NCI-H460 (cell line): Measurements from ENCODE around the gene SUZ12. TPM values are rescaled to one million over a fixed set of nuclear protein-coding genes. Genes with fewer than 3 reads are reported as not detected.
"Not testable (repeated sequence)": the region's sequence is repeated elsewhere in the genome, so short reads cannot be mapped to it uniquely, and the experiment has no call there.

ENCODE experiments used
- DNase-seq: peaks from one replicate; pipeline ENCODE4 v3.0.0-alpha.2; 2016; ENCODE audit warnings: low read depth; ENCODE audit errors: extremely low read depth
- polyA plus RNA-seq: library from polyadenylated mRNA; depleted of rRNA; stranded (reverse); fragments of >200 nt; gene quantifications from 2 replicates; pipeline ENCODE4 v1.2.3, GENCODE V29; 2014; cell fraction: nucleus; rRNA removed
- total RNA-seq: library from RNA; depleted of rRNA; stranded (reverse); fragments of >200 nt; shearing (Covaris generic); gene quantifications from 2 replicates; pipeline ENCODE4 v1.2.3, GENCODE V29; 2014; rRNA removed

SUZ12 gene
- total RNA-seq = 21.7 and 23.6 TPM in 2 replicates
- 33.8 and 43.7 TPM in 2 replicates for polyA plus RNA-seq

- DNase-seq = peak; percentile 76
Observed at GRCh38 chr17:31936615-31937609, at the start of gene SUZ12. Gene SUZ12, plus strand, starts transcription at chr17:31937007. Its CDS starts 240 bp downstream, at chr17:31937247.

GRCh38 chr17:31888124-31888523 is 48.7 kb upstream of the SUZ12 start:
- no peak for DNase-seq

GRCh38 chr17:31900877-31901276 is 35.9 kb upstream of the SUZ12 start:
- no peak for DNase-seq

GRCh38 chr17:31902693-31903092 is 34.1 kb upstream of the SUZ12 start:
- no peak for DNase-seq

- no peak for DNase-seq
Observed at GRCh38 chr17:31903401-31903800, 33.4 kb upstream of the SUZ12 start.

GRCh38 chr17:31907342-31907962 is 29.4 kb upstream of the SUZ12 start:
- no peak for DNase-seq

DNA sequence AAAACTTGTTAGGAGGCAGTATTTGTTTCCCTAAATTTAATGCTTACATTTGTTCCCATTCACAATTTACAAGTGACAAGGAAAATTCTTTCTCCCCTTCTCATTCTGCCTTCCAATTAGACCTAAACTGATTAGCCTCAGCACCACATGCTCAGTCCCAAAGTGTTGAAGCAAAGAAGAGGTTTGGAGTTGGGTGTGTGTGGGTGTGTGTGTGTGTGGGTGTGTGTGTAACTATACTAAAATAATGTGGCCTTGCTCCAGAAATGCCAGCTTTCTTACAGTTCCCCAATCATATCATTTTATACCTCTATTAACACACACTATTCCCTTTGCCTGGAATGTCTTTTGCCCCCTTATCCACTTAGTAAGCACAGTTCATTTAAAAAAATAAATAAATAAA is 28.4 kb upstream of the SUZ12 start:
- DNase-seq = no peak

- DNase-seq = not testable (repeated sequence)
Observed at GRCh38 chr17:31912705-31913104, 24.1 kb upstream of the SUZ12 start.

GRCh38 chr17:31915456-31916100 is 21.2 kb upstream of the SUZ12 start:
- no peak for DNase-seq

DNA sequence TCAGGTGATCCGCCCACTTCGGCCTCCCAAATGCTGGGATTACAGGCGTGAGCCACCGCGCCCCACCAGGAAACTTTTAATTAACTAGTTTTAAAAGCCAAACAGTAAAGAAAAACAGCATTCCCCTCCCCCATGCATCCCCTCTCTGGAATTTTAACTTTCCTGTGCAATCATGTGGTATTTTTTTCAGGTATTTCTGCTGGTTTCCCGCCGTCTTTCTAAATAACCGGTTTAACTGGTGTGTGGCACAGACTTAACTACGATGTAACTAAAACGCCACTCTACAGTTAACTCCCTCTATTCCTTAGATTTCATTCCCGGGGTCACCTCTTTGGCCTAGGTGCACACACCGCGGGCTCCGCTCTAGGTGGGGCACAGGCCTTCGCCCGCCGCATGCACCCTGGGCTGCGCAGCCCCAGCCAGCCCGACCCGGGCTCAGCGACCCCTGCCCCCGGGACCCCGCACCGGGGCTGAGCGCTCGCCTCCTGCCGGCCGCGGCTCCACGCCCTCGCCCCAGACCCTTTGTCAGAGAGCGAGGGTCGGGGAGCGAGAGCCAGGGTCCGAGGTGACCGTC is 20.2 kb upstream of the SUZ12 start:
- DNase-seq = no peak

GRCh38 chr17:31917065-31917529 is 19.7 kb upstream of the SUZ12 start:
- DNase-seq = no peak

DNA sequence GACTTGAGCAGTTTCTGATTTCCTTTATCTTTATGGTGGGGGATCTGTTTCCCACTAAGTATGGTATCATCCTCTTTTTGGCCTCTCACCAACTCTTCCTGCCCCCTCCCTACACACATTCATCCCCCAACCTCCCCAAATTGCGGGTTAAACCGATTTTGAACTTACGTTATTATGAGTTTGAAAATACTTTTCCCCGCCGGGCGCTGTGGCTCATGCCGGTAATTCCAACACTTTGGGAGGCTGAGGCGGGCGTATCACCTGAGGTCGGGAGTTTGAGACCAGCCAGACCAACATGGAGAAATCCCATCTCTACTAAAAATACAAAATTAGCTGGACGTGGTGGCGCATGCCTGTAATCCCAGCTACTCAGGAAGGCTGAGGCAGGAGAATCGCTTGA is 19.1 kb upstream of the SUZ12 start:
- not testable (repeated sequence) for DNase-seq

DNA sequence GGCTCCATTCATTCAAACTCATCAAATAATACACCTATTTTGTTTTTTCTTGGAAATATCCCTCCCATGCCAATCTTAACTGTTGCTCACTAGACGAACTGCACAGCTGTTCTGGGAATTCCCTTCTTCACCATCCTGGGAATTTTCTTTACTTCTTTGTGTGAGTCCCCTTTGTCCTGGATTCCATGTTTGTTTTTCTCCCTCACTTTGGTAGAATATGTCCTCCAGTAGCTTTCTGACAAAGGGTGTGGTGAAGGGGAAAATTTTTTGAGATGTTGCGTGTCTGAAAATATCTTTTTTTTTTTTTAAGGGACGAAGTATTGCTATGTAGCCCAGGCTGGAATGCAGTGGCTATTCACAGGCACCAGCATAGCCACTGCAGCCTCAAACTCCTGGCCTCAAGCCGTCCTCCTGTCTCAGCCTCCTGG is 18.1 kb upstream of the SUZ12 start:
- DNase-seq = no peak

GRCh38 chr17:31919802-31920525 is 16.8 kb upstream of the SUZ12 start:
- no peak for DNase-seq

- no peak for DNase-seq
Observed at GRCh38 chr17:31926100-31926729, 10.6 kb upstream of the SUZ12 start.

- DNase-seq = no peak
Observed at GRCh38 chr17:31931756-31932155, 5.1 kb upstream of the SUZ12 start.

- DNase-seq = no peak
Observed at GRCh38 chr17:31935512-31935911, 1.3 kb upstream of the SUZ12 start.

DNA sequence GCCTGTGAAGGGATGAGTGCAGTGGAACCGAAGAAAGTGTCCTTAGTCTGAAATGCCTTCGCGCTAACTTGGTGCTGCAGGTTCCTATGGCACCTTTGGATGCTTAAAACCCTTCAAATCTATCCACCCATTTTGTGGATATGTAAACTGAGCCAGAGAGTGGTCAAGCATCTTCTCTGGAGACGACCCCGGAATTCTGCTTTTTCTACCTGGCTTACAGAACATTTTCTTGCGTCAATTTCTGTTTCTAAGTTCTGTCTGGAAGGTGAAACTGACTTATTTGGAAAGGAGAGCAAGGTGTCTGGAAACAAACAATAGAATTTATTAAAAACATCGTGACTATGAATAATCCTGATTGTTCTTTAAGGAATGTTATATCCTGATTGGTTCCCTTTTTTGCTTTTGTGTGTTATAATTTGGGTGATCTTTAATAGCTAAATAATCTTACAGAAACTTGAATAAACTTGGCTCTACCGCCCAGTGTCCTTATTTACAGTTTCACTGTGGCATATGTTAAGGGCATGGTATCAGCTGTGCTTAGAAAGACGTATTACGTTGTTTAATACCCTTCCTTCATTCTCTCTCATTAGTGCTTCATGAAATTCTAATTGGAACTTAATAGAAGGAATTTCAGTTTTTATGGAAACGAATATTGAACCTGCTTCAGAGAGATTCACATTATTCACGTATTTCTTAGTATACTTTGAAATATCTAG is 1.3 kb downstream of the SUZ12 start:
- not testable (repeated sequence) for DNase-seq

DNA sequence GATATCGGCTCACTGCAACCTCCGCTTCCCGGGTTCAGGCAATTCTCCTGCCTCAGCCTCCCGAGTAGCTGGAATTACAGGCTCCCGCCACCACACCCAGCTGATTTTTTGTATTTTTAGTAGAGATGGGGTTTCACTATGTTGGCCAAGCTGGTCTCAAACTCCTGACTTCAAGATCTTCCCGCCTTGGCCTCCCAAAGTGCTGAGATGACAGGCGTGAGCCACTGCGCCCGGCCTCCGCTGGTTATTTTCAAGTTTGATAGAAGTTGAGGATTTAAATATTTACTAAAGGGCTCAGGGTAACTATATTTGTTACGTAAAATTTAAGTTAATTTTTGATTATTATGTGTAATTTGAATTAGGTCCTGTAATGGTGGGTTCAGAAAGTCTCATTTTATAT is 5.1 kb downstream of the SUZ12 start:
- not testable (repeated sequence) for DNase-seq
